Upper lobe of left lung (tissue), 4 donors: ENCODE measurements around the gene CDT1.

ENCODE experiments used
- CTCF ChIP-seq, 6 experiments: fragments of 450-650 bp in 4 of 6; fragments of 200-600 bp in 2 of 6; sonication (generic) in 2 of 6; IDR thresholded peaks; one replicate each; pipeline ENCODE4 v1.5.1; 2016 to 2019; ENCODE audit warnings: antibody characterized with exemption in 6 of 6
- EP300 ChIP-seq, 4 donors: sonication (generic); formaldehyde crosslinking; IDR thresholded peaks; one replicate each; pipeline ENCODE4 v1.5.1; 2017; ENCODE audit warnings: antibody characterized with exemption in 4 of 4, control low read depth in 2 of 4
- POLR2A ChIP-seq, 4 donors: fragments of 450-650 bp; IDR thresholded peaks; one replicate each; pipeline ENCODE4 v1.5.1; 2016 to 2017; ENCODE audit warnings: antibody characterized with exemption in 4 of 4, mild to moderate bottlenecking in 2 of 4
- POLR2AphosphoS5 ChIP-seq, 2 donors: sonication (generic); formaldehyde crosslinking; IDR thresholded peaks; one replicate each; pipeline ENCODE4 v1.5.1; 2017; ENCODE audit warnings: antibody characterized with exemption in 2 of 2

- TF ChIP-seq CTCF (IDR thresholded peaks at IDR 0.05) (no peak), POLR2A (IDR thresholded peaks at IDR 0.05) (no peak), EP300 (IDR thresholded peaks at IDR 0.05) (no peak), POLR2AphosphoS5 (IDR thresholded peaks at IDR 0.05) (no peak)
These were observed 52.7 kb downstream of the CDT1 start for GRCh38 chr16:88856122-88856827.
